B cell (primary cell): Measurements from ENCODE around the gene C21orf58. TPM values are rescaled to one million over a fixed set of nuclear protein-coding genes. Genes with fewer than 3 reads are reported as not detected.

Source experiments
- ATAC-seq: fragments of 200-7000 bp; cut with Tn5 transposase; one replicate; pipeline ENCODE4 v1.10.0; 2021; ENCODE audit warnings: low read depth, mild to moderate bottlenecking, moderate number of reproducible peaks, moderate library complexity
- CTCF ChIA-PET: fragments of 350-600 bp; sonication (Branson Sonifier 250); formaldehyde crosslinking; loops from one replicate; lab custom pipeline; 2021; ENCODE audit warnings: antibody characterized with exemption, inconsistent platforms; lab: Charles Lee
- POLR2A ChIA-PET: fragments of 350-600 bp; sonication (Branson Sonifier 250); formaldehyde crosslinking; loops from one replicate; lab custom pipeline; 2021; ENCODE audit warnings: antibody characterized with exemption; lab: Charles Lee
- DNase-seq: peaks from one replicate; pipeline ENCODE4 v3.0.0; 2013
- H2AFZ ChIP-seq: 2 replicates; pipeline ENCODE4 v1.6.1; 2012; ENCODE audit warnings: mild to moderate bottlenecking, low read depth, low read length; ENCODE audit not compliant: insufficient read depth, poor library complexity, severe bottlenecking
- H3K27ac ChIP-seq, 2 donors: 1 replicate in 1 of 2; 2 replicates in 1 of 2; pipeline ENCODE4 v1.5.1; 2012 to 2013; ENCODE audit warnings: low read length in 2 of 2, mild to moderate bottlenecking in 2 of 2, moderate library complexity in 1 of 2
- H3K27me3 ChIP-seq, 4 experiments: fragments of 200-600 bp in 1 of 4; sonication (generic) in 1 of 4; replicated peaks in 1 of 4; 1 replicate in 2 of 4; 2 replicates in 2 of 4; pipeline versions ENCODE4 v1.6.1 to v1.7.0; 2013 to 2016; ENCODE audit warnings: low read length in 3 of 4, mild to moderate bottlenecking in 2 of 4, mixed read lengths in 1 of 4, moderate library complexity in 1 of 4; ENCODE audit not compliant: insufficient read depth in 4 of 4, control insufficient read depth in 3 of 4; ENCODE audit errors: control extremely low read depth in 1 of 4
- H3K36me3 ChIP-seq, 2 experiments: replicated peaks in 1 of 2; 1 replicate in 1 of 2; 2 replicates in 1 of 2; pipeline versions ENCODE4 v1.6.1 to v1.7.1; 2013; ENCODE audit warnings: low read length in 1 of 2; ENCODE audit not compliant: insufficient read depth in 2 of 2, control insufficient read depth in 1 of 2; ENCODE audit errors: control extremely low read depth in 1 of 2, extremely low read depth in 1 of 2
- H3K4me1 ChIP-seq, 2 donors: fragments of 200-600 bp in 1 of 2; sonication (generic) in 1 of 2; 1 replicate in 1 of 2; 2 replicates in 1 of 2; pipeline versions ENCODE4 v1.5.1 to v1.6.1; 2013 to 2017; ENCODE audit warnings: low read length in 2 of 2; ENCODE audit not compliant: control insufficient read depth in 2 of 2, insufficient read depth in 2 of 2
- H3K4me2 ChIP-seq: replicated peaks from 2 replicates; pipeline ENCODE3; 2012; ENCODE audit warnings: mild to moderate bottlenecking, low read depth, low read length; ENCODE audit not compliant: poor library complexity, severe bottlenecking
- H3K4me3 ChIP-seq, 5 experiments: fragments of 200-600 bp in 1 of 5; sonication (generic) in 1 of 5; 1 replicate in 3 of 5; 2 replicates in 2 of 5; pipeline versions ENCODE4 v1.5.1 to v1.7.0; 2011 to 2016; ENCODE audit warnings: low read length in 4 of 5, mild to moderate bottlenecking in 4 of 5, low read depth in 2 of 5, control low read depth in 1 of 5, moderate library complexity in 1 of 5; ENCODE audit not compliant: insufficient read depth in 1 of 5; ENCODE audit errors: control extremely low read depth in 1 of 5, extremely low read depth in 1 of 5
- H3K79me2 ChIP-seq: fragments of 200-600 bp; sonication (generic); one replicate; pipeline ENCODE4 v1.6.0; 2016; ENCODE audit warnings: low read length; ENCODE audit not compliant: control insufficient read depth, insufficient read depth
- H3K9ac ChIP-seq: fragments of 200-600 bp; sonication (generic); 2 replicates; pipeline ENCODE4 v1.6.1; 2017; ENCODE audit warnings: mild to moderate bottlenecking, low read length, moderate library complexity
- H3K9me3 ChIP-seq, 3 donors: one replicate each; pipeline versions ENCODE4 v1.6.1 to v1.7.1; 2013; ENCODE audit warnings: low read length in 2 of 3; ENCODE audit not compliant: control insufficient read depth in 2 of 3, insufficient read depth in 1 of 3; ENCODE audit errors: control extremely low read depth in 1 of 3
- H4K20me1 ChIP-seq: 2 replicates; pipeline ENCODE4 v1.6.0; 2012; ENCODE audit warnings: mild to moderate bottlenecking, low read length; ENCODE audit not compliant: insufficient read depth, control insufficient read depth, poor library complexity, severe bottlenecking
- H3K27ac Mint-ChIP-seq: one replicate; pipeline ENCODE4 v1.8.0; 2021; ENCODE audit warnings: mixed read lengths
- H3K27me3 Mint-ChIP-seq: one replicate; pipeline ENCODE4 v1.8.0; 2021; ENCODE audit warnings: mixed read lengths
- H3K4me1 Mint-ChIP-seq: one replicate; pipeline ENCODE4 v1.8.0; 2021; ENCODE audit warnings: mixed read lengths
- H3K4me3 Mint-ChIP-seq: one replicate; pipeline ENCODE4 v1.8.0; 2021; ENCODE audit warnings: mixed read lengths
- H3K9me3 Mint-ChIP-seq: one replicate; pipeline ENCODE4 v1.8.0; 2022; ENCODE audit warnings: mixed read lengths; ENCODE audit not compliant: insufficient read depth
- CTCF ChIP-seq: fragments of 200-600 bp; IDR thresholded peaks from one replicate; pipeline ENCODE4 v1.8.0; 2022; ENCODE audit warnings: antibody characterized with exemption, mild to moderate bottlenecking
- EZH2 ChIP-seq: IDR thresholded peaks from 2 replicates; pipeline ENCODE4 v1.6.1; 2012; ENCODE audit warnings: borderline replicate concordance, low read depth, mild to moderate bottlenecking, moderate library complexity, low read length; ENCODE audit not compliant: insufficient read depth, poor library complexity, severe bottlenecking
- WGBS: methylation state at CpG from one replicate; pipeline ENCODE4 v1.1.5; 2013; ENCODE audit warnings: missing lambda C conversion rate; ENCODE audit not compliant: insufficient coverage; 5-methylcytosine and 5-hydroxymethylcytosine counted together
- intact Hi-C: fragments of 100-400 bp; cut with micrococcal nuclease; formaldehyde crosslinking; loops from one replicate; pipeline ENCODE4 v1.10.0; 2022
- polyA plus RNA-seq: library from polyadenylated mRNA; depleted of rRNA; stranded (reverse); fragments of >200 nt; gene quantifications from 2 replicates; pipeline ENCODE4 v1.2.3, GENCODE V29; 2012
- total RNA-seq, 2 donors: library from RNA; stranded (reverse); fragments of 120-200 nt in 1 of 2; gene quantifications; 1 replicate in 1 of 2; 2 replicates in 1 of 2; pipeline versions ENCODE4 v1.2.3 to v1.2.4, GENCODE V29; 2013 to 2022

C21orf58 gene
- total and polyA plus RNA-seq, 2 donors (not counting 1 experiment from before 2014, with no cell fraction given): 6.3 to 9.5 TPM

- Histone ChIP-seq H3K9me3 (peaks cover 0 to 8% (median 0%) of the 10 kb centered on the region in 3 donors), H3K4me1 (peaks cover 0 to 10% of the 10 kb centered on the region in 2 donors), H3K79me2 (no peaks in the 10 kb centered on the region), H3K9ac (no peak overlapping the region), H3K4me2 (no peak overlapping the region), H3K27ac (no peak overlapping the region), H3K27me3 (peaks cover 0 to 10% (median 3%) of the 10 kb centered on the region in 4 experiments), H2AFZ (no peak overlapping the region), H3K4me3 (no peak overlapping the region), H3K36me3 (peaks cover 3 to 5% of the 10 kb centered on the region in 2 experiments), H4K20me1 (no peaks in the 10 kb centered on the region)
- Mint-ChIP-seq H3K27me3 (peaks cover 3% of the 10 kb centered on the region), H3K4me3 (no peak overlapping the region), H3K9me3 (no peaks in the 10 kb centered on the region), H3K4me1 (peaks cover 7% of the 10 kb centered on the region), H3K27ac (no peak overlapping the region)
- CTCF ChIA-PET: interaction anchor here (1.2 kb wide), 1 partner anchor 24 kb away, joined by 3 read pairs; no protein-coding TSS in a partner anchor
- no peak for DNase-seq
- ATAC-seq: no peak
- POLR2A ChIA-PET: no interaction called here
- intact Hi-C loops: no loop called here
- TF ChIP-seq CTCF (no peak), EZH2 (no peak)
- 94% methylated on average over 13 of the region's 14 CpGs for WGBS
Measured at GRCh38 chr21:46301759-46302158, 21.9 kb downstream of the C21orf58 start.

DNA sequence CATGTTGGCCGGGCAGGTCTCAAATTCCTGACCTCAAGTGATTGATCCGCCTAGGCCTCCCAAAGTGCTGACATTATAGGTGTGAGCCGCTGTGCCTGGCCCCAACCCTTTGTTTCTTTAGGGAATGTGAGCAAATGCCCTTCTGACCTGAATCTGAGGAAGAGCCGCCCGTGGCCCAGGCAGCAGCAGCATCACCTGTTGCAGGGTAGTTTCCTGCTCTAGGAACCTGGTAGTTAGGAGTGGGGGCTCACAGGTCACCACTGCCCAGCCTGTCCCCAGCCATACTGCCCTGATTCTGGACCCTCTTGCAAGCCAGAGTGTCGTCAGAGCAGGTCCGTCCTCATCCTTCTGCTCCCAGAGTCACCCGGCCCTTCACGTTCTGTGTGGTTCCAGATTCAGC, 24.5 kb downstream of the C21orf58 start:
- no peak overlapping the region for H3K4me3 Mint-ChIP-seq
- H4K20me1 ChIP-seq: no peaks in the 10 kb centered on the region
- H2AFZ ChIP-seq: no peak overlapping the region
- TF ChIP-seq CTCF (no peak), EZH2 (no peak)
- H3K4me1 ChIP-seq: peaks cover 9 to 14% of the 10 kb centered on the region in 2 donors
- H3K4me3 ChIP-seq: no peak overlapping the region
- peaks cover 0 to 12% (median 0%) of the 10 kb centered on the region in 3 donors for H3K9me3 ChIP-seq
- no peak for DNase-seq
- H3K36me3 ChIP-seq: no peaks in the 10 kb centered on the region
- no peak overlapping the region for H3K4me2 ChIP-seq
- no peak overlapping the region for H3K27ac Mint-ChIP-seq
- CTCF ChIA-PET: no interaction called here
- 93% methylated on average over 9 of the region's 9 CpGs for WGBS
- no peaks in the 10 kb centered on the region for H3K9me3 Mint-ChIP-seq
- POLR2A ChIA-PET: no interaction called here
- intact Hi-C loops: no loop called here
- H3K27me3 ChIP-seq: peaks cover 0 to 10% (median 3%) of the 10 kb centered on the region in 4 experiments
- no peak overlapping the region for H3K27ac ChIP-seq
- H3K4me1 Mint-ChIP-seq: peaks cover 11% of the 10 kb centered on the region
- ATAC-seq: no peak
- H3K9ac ChIP-seq: no peak overlapping the region
- no peaks in the 10 kb centered on the region for H3K79me2 ChIP-seq
- peaks cover 3% of the 10 kb centered on the region for H3K27me3 Mint-ChIP-seq
